ENCODE data around the gene ZC3H12A. TPM values are rescaled to one million over a fixed set of nuclear protein-coding genes. Genes with fewer than 3 reads are reported as not detected.

The ZC3H12A gene
- 10 to 100 TPM in 2 of 4 donors, 1 to 10 TPM in 2; 7.3 to 14.4 (median 10.6) TPM for total RNA-seq

DNA sequence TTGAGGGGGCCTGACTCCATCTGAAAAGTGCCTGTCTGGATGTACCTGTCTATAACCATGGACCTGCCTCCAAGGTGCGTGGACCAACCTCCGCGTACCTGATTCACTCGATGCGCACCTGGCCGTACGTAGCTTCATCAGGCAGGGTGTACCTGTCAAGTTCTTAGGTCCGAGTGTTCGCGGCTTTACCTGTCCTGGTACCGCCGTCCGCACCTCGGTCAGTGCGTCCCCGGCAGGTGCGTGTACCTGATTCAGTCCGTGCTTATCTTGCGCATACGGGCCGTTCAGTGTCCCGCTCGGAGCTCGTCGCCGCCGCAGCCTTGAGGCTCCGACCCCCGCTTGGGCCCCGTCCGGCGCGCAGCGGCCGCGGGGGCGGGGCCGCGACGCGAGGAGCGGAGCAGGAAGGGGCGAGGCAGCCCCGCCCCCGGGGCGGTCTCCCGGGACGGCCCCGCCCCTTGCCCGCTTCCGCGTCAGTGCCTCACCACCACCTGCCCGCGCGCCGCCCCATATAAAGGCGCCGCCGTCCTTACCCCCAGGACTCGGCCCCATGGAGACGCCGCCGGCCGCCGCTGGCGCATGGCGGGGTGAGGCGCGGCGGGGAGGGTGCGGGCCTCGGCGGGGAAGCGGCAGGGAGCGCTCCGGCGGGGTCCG is at the start of gene ZC3H12A:
Gene ZC3H12A, plus strand, starts transcription at position 535 of the 651 bp plus-strand sequence. CDS start 917 bp downstream, outside the sequence.
- Histone ChIP-seq H3K36me3 (peaks cover 0 to 18% of the 10 kb centered on the region in 2 donors), H3K27ac (peak within 1 kb of the TSS; percentile 88 to 96 (median 94)), H3K9me3 (no peaks in the 10 kb centered on the region), H3K4me3 (peak within 1 kb of the TSS; percentile 65 to 80), H3K27me3 (no peaks in the 10 kb centered on the region), H3K4me1 (peaks cover 0 to 80% (median 63%) of the 10 kb centered on the region in 3 donors)
- ATAC-seq = peak; percentile 87
- TF ChIP-seq POLR2A (IDR thresholded peaks at IDR 0.05) (peak; percentile 98), EP300 (IDR thresholded peaks at IDR 0.05) (no peak), POLR2AphosphoS5 (IDR thresholded peaks at IDR 0.05) (peak; percentile 99)
- TF ChIP-seq, protein P1, sequence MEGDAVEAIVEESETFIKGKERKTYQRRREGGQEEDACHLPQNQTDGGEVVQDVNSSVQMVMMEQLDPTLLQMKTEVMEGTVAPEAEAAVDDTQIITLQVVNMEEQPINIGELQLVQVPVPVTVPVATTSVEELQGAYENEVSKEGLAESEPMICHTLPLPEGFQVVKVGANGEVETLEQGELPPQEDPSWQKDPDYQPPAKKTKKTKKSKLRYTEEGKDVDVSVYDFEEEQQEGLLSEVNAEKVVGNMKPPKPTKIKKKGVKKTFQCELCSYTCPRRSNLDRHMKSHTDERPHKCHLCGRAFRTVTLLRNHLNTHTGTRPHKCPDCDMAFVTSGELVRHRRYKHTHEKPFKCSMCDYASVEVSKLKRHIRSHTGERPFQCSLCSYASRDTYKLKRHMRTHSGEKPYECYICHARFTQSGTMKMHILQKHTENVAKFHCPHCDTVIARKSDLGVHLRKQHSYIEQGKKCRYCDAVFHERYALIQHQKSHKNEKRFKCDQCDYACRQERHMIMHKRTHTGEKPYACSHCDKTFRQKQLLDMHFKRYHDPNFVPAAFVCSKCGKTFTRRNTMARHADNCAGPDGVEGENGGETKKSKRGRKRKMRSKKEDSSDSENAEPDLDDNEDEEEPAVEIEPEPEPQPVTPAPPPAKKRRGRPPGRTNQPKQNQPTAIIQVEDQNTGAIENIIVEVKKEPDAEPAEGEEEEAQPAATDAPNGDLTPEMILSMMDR (IDR thresholded peaks at IDR 0.05) = peak in 2 of 4 experiments; percentile 24
- no CpG with 5 or more reads among the region's 78 CpGs for WGBS, 2 donors (ENCODE audit: low coverage in 1 of 2)

DNA sequence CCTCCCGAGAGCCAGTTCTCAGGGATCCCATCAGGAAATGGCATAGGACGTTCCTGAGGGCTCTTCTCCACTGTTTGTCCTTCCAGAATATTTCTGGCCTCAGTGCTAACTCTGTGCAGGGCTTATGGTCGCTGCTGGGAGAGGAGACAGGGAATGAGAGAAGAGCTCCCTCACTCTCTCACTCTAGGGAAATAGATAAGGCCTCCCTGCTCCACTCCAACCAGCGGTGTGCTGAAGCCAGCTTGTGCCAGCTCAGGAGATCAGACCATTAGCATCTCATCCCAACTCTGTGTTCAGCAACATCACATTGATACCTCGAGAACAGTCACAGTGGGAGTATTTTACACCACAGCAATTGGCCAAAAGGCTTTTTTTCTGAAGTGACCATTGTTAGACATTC is 49.2 kb upstream of the ZC3H12A start:
- TF ChIP-seq POLR2AphosphoS5 (IDR thresholded peaks at IDR 0.05) (no peak), POLR2A (IDR thresholded peaks at IDR 0.05) (no peak), EP300 (IDR thresholded peaks at IDR 0.05) (no peak)
- TF ChIP-seq, protein P1 (IDR thresholded peaks at IDR 0.05) = no peak
- H3K36me3 ChIP-seq = no peaks in the 10 kb centered on the region
- WGBS, 2 donors (ENCODE audit: low coverage in 1 of 2) = 0 to 43% methylated on average over 2 to 4 of the region's 5 CpGs
- H3K27ac ChIP-seq = no peak overlapping the region
- peaks cover 66% of the 10 kb centered on the region for H3K27me3 ChIP-seq
- ATAC-seq = no peak
- H3K4me3 ChIP-seq = no peak overlapping the region
- H3K9me3 ChIP-seq = no peaks in the 10 kb centered on the region
- no peaks in the 10 kb centered on the region for H3K4me1 ChIP-seq

DNA sequence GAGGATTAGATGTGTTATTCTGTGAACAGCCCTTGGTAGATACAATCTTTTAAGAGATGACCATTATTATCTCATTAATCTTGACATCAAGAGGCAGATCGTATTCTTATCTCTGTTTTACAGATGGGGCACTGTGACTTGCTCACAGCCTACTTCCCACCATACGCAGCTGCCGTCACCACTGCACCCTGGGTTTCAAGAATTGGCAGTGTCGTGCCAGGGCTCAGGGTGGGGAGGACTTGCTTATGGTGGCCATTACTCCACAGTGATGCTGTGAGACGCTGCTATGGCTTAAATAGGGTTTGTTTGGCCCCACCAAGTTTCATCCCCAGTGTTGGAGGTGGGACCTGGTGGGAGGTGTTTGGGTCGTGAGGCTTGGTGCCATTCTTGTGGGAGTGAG is 45.4 kb upstream of the ZC3H12A start:
- no peak overlapping the region for H3K27ac ChIP-seq
- H3K4me3 ChIP-seq = no peak overlapping the region
- peaks cover 0 to under 1% (median 0%) of the 10 kb centered on the region in 3 donors for H3K4me1 ChIP-seq
- H3K9me3 ChIP-seq = no peaks in the 10 kb centered on the region
- TF ChIP-seq POLR2A (IDR thresholded peaks at IDR 0.05) = no peak
- TF ChIP-seq POLR2AphosphoS5 (IDR thresholded peaks at IDR 0.05) = no peak
- TF ChIP-seq EP300 (IDR thresholded peaks at IDR 0.05) = no peak
- TF ChIP-seq, protein P1 (IDR thresholded peaks at IDR 0.05) = no peak
- H3K36me3 ChIP-seq = no peaks in the 10 kb centered on the region
- no peak for ATAC-seq
- peaks cover 75% of the 10 kb centered on the region for H3K27me3 ChIP-seq
- WGBS, 2 donors (ENCODE audit: low coverage in 1 of 2) = 22 to 33% methylated on average over 3 to 5 of the region's 6 CpGs

DNA sequence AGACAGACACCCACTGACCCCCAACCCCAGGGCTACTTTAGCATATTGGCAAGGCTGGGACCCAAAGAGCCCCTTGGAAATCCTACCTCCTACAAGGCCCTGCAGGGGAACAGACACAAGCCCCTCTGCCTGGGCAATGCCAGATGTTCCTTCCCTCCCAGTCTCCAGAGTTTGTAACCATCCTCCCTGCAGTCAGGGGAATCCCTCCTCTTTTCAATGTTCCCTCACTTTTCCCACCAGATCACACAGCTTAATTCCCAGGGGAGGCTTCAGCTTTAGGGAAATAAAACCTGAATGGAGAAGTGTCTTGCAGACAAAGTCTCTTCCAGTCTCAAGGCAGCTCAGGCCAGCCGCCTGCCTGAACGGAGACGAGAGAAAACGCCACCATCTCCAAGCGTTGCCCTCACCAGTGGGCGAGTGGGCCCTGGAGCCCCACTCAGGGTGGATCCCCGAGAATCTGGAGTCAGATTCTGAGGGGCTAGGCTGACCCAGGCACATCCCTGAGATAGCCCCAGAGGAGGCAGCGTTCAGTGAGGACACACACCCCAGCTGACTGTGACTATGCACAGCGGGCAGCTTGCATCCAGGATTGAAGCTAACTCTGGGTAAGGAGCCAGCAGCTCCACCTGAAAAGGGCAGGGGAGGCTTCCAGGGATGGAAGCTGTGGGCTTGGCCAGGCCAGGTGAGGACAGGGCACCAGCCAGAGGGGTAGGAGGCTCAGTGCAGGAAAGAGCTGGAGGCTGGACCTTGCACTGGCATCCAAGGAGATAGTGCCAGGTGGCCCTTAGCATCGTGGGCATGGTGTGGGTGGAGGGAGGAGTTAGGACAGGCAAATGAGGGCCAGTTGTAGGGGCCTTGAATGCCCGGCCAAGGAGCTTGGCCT is 44.0 kb upstream of the ZC3H12A start:
- peaks cover 74% of the 10 kb centered on the region for H3K27me3 ChIP-seq
- H3K36me3 ChIP-seq = no peaks in the 10 kb centered on the region
- H3K4me1 ChIP-seq = peaks cover 0 to 3% (median 0%) of the 10 kb centered on the region in 3 donors
- H3K27ac ChIP-seq = no peak overlapping the region
- no peak for TF ChIP-seq EP300 (IDR thresholded peaks at IDR 0.05)
- TF ChIP-seq, protein P1 (IDR thresholded peaks at IDR 0.05) = no peak
- TF ChIP-seq POLR2AphosphoS5 (IDR thresholded peaks at IDR 0.05) = no peak
- no peak for TF ChIP-seq POLR2A (IDR thresholded peaks at IDR 0.05)
- no peak for ATAC-seq
- no peak overlapping the region for H3K4me3 ChIP-seq
- no peaks in the 10 kb centered on the region for H3K9me3 ChIP-seq
- WGBS, 2 donors (ENCODE audit: low coverage in 1 of 2) = 40 to 64% methylated on average over 1 to 5 of the region's 11 CpGs

Data from gastroesophageal sphincter (tissue), 4 donors.